H54 (cell line): ENCODE data around the gene MAGI1.
A peak's percentile ranks its signal among the peaks of the same experiment; 100 is the strongest.
"Not testable (repeated sequence)": the region's sequence is repeated elsewhere in the genome, so short reads cannot be mapped to it uniquely, and the experiment has no call there.

Experiments used
- DNase-seq: peaks from one replicate; pipeline ENCODE4 v3.0.0; 2011; ENCODE audit warnings: low spot score, mixed read lengths; ENCODE audit not compliant: insufficient read length
- FAIRE-seq: peaks from 3 replicates; lab custom pipeline; 2011; peaks lifted over from hg19 to GRCh38; lab: Jason Lieb, UNC
- POLR2A ChIP-seq: IDR thresholded peaks from 2 replicates; pipeline ENCODE4 v1.6.1; 2011; ENCODE audit warnings: low read depth, mild to moderate bottlenecking, low read length

The MAGI1 gene

GRCh38 chr3:65550137-65550536, 488.6 kb downstream of the MAGI1 start:
- DNase-seq (no peak), FAIRE-seq (no peak)
- no peak for TF ChIP-seq POLR2A

DNA sequence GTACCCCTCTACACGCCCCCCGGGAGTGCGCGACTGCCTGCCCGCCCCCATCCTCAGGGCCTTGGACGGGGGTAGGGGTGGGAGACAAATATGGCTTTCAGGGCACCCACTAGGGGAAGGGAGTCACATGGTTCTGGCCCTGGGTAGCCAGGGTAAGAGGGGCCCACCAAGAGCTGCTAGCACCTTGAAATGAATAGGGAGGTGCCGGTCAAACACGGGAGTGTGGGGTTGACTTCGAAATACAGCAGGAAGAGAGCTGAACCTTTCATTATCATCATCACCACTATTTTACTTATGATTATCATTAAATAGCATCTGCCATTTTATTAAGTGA, 489.1 kb downstream of the MAGI1 start:
- DNase-seq (no peak), FAIRE-seq (no peak)
- TF ChIP-seq POLR2A: no peak

DNA sequence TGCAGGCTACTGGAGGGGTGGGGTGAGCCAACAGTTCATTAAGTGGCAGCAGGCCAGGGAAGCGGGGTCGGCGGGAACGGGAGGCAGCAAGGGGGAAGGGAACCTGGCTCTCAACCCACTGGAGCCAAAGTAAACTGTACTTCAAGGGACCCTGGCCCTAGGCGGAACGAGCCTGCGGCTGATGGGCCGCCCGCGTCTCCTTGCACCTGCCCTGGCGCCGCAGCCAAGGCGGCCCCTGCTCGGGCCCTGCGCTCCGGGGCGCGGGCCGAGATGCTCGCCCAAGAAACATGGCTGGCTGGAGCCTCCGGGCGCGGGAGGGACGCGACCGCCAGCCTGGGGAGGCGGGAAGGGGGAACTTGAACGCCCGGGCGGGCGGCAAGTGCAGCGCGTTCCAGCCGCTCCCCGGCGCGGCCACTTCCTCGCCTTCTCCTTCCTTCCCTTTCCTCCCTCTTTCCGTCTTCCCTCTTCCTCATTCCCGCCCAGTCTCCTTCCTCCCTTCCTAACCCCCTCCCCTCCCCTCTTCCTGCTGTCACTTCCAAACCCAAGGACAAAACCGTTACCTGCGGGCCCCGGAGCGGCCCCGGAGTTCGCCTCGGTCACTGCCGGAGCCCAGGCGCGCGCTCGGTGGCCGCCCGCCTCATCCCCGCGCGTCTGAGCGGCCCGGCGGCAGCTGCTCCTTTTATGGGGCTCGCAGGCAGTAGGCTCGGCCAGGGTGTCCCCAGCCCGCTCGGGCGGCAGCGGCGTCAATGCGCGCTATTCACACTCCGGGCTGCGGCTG, 489.7 kb downstream of the MAGI1 start:
- no peak for DNase-seq
- FAIRE-seq: no peak

DNA sequence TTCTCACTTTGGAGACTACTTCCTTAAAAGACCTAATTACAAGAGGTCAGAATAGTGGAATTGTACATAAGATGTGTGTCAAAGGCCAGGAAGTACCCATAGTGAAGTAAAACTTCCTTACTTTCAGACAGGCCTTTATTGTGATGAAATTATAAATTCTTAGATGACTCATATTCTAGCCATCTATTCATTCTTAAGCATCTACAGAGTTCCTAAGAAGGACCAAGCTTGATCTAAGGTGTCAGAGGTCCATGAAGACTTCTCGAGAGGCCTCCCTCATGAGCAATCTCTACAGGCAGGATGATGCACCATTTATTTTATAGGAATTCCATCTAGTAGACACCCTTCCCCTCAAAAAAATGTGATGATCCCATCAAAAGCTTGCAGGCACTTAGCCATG, 493.3 kb downstream of the MAGI1 start:
- peak; percentile 33 for FAIRE-seq
- TF ChIP-seq POLR2A: no peak
- peak; percentile 13 for DNase-seq

More for the DNA sequence above, 489.7 kb downstream of the MAGI1 start:
- TF ChIP-seq POLR2A: no peak

- DNase-seq, FAIRE-seq: not testable (repeated sequence)
These were observed 495.3 kb downstream of the MAGI1 start for GRCh38 chr3:65543391-65543790.

DNA sequence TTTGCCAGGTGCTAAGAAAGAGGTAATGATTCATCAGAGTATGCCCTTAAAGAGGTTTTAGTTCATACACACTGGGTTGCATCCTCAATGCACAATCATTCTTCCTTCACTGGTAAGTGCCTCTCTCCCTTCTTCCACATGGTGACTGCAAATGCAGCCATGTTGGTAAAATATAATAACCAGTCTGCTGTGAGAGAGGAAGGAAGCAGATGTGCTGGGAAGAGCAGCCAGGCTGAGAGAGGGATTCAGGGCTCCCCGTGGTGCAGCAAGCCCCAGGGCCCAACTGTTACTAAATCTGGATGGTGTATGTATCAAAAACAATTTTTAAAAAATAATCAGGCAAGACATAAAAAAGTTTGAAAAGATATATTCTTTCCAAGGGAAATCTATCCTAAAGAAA, 498.1 kb downstream of the MAGI1 start:
- DNase-seq (no peak), FAIRE-seq (no peak)
- no peak for TF ChIP-seq POLR2A

- no peak for FAIRE-seq
- no peak for DNase-seq
- no peak for TF ChIP-seq POLR2A
These were observed 499.1 kb downstream of the MAGI1 start for GRCh38 chr3:65539616-65540015.

DNA sequence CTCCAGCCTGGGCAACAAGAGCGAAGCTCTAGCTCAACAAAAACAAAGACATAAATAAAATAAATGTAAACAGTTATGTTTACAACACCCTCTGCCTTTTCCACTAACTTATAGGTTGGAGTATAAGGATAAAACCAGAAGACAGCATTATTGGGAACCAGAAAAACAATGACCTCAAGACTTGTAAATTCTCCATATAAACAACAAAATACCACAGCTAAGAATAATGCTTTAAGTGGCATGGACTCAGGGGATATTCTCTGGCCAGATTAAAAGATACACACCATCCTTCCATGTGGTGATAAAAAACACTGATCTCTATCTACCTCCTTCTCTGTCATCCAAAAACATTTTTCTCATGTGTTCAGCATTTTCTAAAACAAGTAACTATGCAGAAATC, 500.6 kb downstream of the MAGI1 start:
- FAIRE-seq: no peak
- DNase-seq: no peak

DNA sequence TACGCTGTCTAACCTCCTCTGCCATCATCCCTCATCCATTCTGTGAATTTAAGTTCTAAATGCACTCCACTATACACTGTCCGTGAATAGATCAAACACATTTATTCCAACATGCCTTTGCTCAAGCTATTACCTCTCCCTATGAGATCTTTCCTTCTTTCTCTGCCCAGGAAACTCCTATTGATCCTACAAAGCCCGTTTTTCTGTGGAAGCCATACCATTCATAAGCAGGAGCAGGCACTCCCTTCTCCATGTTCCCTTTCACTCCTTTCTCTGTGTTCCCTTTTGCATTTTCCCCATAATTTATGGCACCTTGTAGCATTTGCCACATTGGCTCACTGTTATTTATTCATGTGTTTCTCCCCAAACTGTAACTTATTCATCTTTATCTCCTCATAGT, 501.6 kb downstream of the MAGI1 start:
- TF ChIP-seq POLR2A: no peak
- no peak for FAIRE-seq
- no peak for DNase-seq

More for the DNA sequence above, 500.6 kb downstream of the MAGI1 start:
- TF ChIP-seq POLR2A: no peak

DNA sequence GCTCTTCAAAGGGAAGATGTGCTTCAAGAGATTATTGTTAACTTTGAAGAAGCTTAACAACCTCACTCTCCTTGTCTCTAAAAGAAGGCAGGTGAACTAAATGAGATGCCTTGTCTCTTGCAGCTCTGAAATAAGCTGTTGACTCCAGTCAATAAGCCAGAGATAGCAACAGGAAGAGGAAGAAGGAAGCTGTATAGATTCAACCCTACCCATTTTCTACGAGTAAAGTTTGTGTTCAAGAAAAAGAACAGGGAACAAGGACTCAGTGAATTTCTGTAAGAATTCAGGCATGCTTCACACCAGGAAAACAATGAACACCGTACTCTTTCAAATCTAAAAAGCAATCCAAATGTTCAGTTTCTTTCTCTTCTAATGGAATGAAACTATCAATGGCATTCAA, 503.5 kb downstream of the MAGI1 start:
- DNase-seq: no peak
- no peak for TF ChIP-seq POLR2A
- FAIRE-seq: no peak

GRCh38 chr3:65534805-65535204, 503.9 kb downstream of the MAGI1 start:
- TF ChIP-seq POLR2A: no peak
- FAIRE-seq: no peak
- no peak for DNase-seq

- no peak for FAIRE-seq
- DNase-seq: no peak
- no peak for TF ChIP-seq POLR2A
These were observed 506.0 kb downstream of the MAGI1 start for GRCh38 chr3:65532749-65533148.

GRCh38 chr3:65532215-65532614, 506.5 kb downstream of the MAGI1 start:
- no peak for FAIRE-seq
- TF ChIP-seq POLR2A: no peak
- DNase-seq: no peak

DNA sequence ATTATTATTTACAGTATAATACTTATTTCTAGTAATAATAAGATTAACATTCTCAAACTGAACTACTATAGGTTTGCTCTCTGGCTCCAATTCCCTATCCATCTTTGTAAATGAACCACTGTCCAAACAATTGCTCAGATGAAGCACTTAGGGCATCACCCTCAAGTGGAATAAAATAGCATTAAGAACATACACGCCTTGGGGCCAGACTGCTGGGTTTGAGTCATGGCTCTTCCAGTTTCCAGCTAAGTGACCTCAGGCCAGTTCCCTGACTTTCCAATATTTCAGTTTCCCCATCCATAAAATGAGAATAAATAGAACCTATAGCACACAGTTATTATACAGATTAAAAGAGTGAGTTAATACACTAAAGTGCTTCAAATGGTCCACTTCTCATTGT, 507.2 kb downstream of the MAGI1 start:
- DNase-seq (no peak), FAIRE-seq (no peak)
- TF ChIP-seq POLR2A: no peak

- no peak for TF ChIP-seq POLR2A
- DNase-seq (no peak), FAIRE-seq (no peak)
These were observed 512.1 kb downstream of the MAGI1 start for GRCh38 chr3:65526656-65527055.
